Measurements from ENCODE around the gene CRIM1.
"Not testable (repeated sequence)": the region's sequence is repeated elsewhere in the genome, so short reads cannot be mapped to it uniquely, and the experiment has no call there.

CRIM1 gene

DNA sequence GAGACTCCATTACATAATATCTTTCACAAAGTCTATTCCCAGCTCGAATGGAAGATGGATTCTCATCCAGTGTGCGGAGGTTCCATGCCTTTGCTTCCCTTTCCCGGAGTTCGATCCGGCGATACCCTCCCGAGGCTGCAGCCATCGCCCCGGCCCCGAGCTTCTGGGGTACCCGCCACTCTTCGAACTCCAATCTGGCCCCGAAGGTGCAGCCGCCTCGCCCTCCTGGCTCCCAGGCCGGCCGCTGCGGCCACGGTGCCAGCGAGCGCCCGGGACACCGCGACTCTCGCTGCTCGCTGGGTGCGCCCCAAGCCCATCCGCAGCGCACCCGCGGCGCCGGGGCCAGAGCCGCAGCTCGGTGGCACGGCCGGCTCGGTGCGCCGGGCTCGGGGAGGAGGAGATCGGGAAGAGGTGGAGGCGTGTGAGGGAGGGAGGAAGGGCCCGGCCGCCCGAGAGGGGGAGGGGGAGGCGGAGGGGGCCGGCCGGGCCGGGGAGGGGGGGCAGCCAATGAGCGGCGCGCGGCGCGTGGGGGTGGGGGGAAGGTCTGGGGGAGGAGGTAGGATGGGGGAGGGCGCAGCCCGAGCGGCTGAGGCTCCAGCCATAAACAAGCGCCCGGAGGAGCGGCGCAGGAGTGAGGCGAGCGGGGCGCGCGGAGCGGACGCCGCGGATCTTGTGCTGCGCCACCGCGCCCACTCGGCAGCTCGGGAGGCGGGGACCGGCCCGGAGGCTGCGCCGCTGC is at the start of gene CRIM1:
TSS of gene CRIM1 (plus strand) at position 628 of the 739 bp plus-strand sequence. CDS start 515 bp downstream, outside the sequence.
- peak within 1 kb of the TSS; percentile 77 for H3K4me3 ChIP-seq (ENCODE audit: low read depth, low read length)

DNA sequence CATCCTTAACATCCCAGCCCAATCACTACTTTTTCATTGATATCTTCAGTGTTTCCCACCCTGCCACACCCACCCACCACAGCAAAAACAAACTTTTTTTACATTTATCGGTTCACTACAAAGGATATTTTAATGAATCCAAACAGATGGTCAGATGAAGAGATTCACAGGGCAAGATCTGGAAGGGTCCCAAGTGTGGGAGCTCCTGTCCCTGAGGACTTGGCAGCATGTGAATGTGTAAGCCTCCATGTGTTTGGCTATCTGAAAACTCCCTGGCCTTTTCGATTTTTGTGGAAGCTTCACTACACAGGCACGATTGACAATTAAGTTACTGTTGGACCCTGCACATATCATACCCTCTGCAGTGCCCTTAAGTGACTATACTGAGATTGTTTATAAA is 48.1 kb upstream of the CRIM1 start:
- H3K4me3 ChIP-seq (ENCODE audit: low read depth, low read length), result no peak overlapping the region

GRCh38 chr2:36310444-36310843 is 45.1 kb upstream of the CRIM1 start:
- not testable (repeated sequence) for H3K4me3 ChIP-seq (ENCODE audit: low read depth, low read length)

DNA sequence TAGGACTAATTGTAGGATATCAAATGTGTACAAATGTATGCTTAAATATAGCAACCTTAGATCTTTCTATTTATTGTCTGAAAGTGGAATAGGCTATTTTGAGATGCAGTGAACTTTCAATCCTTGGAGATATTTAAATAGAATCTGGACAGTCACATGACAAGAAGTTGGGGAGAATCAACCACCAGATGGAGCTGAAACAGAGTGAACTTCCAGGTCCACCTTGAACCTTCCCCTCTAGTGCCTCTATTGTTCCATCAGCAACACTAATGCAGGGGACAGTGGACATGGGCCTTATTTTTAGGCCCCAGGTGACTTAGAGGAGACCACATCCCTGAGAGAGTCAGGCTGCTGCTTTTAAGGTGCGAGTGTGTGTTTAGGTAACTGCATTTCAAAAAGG is 37.0 kb upstream of the CRIM1 start:
- H3K4me3 ChIP-seq (ENCODE audit: low read depth, low read length), result no peak overlapping the region

DNA sequence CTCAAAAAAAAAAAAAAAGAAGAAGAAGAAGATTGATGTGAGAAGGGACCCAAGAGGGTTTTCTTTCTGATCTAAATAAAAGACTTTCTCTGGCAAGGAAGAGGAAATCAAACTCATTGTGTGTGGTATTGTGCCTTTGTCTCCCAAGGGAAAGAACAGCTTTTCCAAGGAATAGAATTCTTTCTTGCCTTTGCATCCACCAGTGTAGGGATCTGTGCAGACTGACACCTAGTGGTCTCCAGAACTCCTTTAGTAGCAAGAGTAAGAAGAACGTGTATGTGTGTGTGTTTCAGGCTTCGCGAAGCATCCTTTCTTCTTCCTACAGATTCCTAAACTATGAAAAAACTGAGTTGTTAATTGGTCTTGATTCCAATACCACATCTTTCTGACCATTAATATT is 33.5 kb upstream of the CRIM1 start:
- H3K4me3 ChIP-seq (ENCODE audit: low read depth, low read length), result no peak overlapping the region

GRCh38 chr2:36326286-36326685 is 29.3 kb upstream of the CRIM1 start:
- no peak overlapping the region for H3K4me3 ChIP-seq (ENCODE audit: low read depth, low read length)

DNA sequence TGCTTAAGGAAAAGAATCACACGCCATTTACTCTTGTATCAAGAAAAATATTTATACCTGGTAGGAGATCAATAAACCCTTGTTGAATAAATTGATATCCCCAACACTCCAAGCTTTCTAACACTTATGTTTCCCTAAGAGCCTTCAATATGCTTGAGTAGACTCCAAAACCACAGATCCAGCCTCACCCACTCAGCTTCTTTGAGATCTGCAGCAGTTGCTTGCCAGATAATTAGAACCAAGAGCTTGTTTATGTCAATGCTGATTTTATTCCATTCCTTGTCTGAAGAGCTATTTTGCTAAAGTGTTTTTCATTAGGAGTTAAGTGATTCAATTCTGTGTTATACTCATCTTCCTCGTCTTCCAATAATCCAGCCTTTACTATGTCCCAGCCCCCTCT is 26.3 kb upstream of the CRIM1 start:
- no peak overlapping the region for H3K4me3 ChIP-seq (ENCODE audit: low read depth, low read length)

- H3K4me3 ChIP-seq (ENCODE audit: low read depth, low read length), result no peak overlapping the region
Measured at GRCh38 chr2:36329746-36330472, 25.7 kb upstream of the CRIM1 start.

DNA sequence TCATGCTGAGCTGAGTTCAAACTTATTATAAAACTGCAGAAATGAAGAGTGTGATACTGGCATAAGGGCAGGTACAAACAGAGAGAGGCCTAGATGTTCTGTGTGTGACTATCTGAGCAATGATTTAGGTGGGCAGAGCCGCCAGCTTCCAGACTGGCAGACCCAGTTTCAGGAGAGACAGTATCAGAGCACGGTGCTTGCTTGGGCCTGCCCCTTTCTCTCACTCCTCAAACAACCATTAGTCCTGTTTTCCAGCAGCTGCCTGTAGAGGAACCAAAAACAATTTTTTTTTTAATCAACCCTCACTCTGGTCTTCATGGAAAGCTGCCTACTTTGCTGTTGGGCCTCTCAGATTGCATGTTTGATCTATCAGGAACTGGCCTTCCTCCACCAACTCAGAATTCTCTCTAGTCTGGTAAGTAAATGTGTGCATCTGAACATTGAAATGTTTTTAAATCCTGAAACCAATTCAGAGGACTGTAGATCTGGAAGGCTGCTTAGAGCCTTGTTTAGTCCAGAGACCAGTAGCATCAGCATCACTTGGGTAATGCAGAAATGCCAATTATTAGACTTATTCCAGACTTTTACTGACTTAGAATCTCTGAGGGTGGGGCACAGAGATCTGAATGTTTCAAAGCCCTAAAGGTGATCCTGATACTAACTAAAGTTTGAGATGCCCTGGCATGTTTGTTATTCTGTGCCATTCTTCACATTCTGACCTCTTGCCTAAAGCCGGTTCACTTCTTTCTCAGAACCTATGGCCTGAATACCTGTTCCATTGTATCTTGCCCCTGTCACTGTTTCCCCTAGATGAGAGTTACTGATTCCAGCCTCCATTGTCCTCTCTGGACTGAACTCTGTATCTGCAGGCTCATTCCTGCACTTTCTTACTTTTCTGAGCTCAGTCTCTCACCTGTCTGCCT is 24.8 kb upstream of the CRIM1 start:
- no peak overlapping the region for H3K4me3 ChIP-seq (ENCODE audit: low read depth, low read length)

DNA sequence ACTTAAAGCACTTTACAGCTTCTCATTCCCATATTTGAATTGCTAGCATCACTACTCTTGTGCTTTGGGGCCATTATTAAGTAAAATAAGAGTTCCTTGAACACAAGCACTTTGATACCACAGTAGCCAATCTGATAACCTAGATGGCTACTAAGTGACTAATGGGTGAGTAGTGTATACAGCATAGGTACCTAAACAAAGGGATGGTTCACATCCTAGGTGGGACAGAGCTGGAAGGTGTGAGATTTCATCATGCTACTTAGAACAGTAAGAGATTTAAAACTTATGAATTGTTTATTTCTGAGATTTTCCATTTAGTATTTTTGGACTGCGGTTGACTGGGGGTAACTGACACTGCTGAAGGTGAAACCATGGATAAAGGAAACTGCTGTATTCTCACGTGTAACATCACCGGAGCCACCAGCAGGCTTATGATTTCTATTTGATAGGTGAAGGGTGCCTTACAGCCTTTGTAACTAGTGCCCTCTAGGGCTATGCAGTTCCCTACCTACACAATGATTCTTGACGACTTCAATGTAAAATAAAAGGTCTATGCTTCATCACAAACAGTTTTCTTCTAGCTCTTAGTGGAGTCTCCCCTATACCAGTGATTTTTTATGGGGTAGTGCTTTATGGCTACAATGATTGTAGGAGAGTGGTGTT is 22.1 kb upstream of the CRIM1 start:
- H3K4me3 ChIP-seq (ENCODE audit: low read depth, low read length), result no peak overlapping the region

DNA sequence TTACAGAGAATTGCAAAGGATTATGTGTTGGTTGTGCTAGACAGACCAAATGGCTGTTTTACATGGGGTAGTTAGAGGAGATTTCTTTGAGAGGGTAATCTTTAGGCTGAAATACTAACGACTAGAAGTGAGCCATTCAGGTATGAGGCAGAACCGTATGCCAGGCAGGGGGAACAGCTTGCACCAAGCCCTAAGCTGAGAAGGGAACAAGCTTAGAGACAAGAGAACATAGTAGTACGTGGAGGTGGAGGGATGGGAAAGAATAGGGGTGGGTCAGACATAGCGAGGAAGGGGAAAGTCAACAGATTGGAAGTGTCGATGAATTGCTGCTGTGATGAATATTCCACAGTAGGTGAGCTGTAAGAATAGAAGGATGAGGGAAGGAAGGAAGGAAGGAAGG is 20.0 kb upstream of the CRIM1 start:
- no peak overlapping the region for H3K4me3 ChIP-seq (ENCODE audit: low read depth, low read length)

- no peak overlapping the region for H3K4me3 ChIP-seq (ENCODE audit: low read depth, low read length)
Measured at GRCh38 chr2:36336321-36336720, 19.3 kb upstream of the CRIM1 start.

DNA sequence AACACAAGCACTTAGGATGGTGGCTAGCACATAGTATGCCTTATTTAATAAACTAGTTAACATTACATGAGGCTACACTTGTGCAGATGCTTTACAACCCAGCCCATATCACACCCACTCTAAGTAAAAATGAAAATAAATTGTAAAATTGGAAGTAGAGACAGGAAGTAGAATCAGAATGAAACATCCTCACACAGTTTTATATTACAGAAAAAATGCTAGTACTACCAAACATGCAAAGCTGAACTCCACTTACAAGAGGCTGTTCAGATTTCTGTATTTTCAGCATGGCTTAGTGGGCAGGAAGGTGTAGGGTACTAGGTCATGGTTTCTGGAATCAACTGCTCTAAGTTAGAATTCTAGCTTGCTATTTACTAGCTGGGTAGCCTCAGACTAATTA is 18.2 kb upstream of the CRIM1 start:
- H3K4me3 ChIP-seq (ENCODE audit: low read depth, low read length), result no peak overlapping the region

GRCh38 chr2:36338124-36338826 is 17.3 kb upstream of the CRIM1 start:
- no peak overlapping the region for H3K4me3 ChIP-seq (ENCODE audit: low read depth, low read length)

DNA sequence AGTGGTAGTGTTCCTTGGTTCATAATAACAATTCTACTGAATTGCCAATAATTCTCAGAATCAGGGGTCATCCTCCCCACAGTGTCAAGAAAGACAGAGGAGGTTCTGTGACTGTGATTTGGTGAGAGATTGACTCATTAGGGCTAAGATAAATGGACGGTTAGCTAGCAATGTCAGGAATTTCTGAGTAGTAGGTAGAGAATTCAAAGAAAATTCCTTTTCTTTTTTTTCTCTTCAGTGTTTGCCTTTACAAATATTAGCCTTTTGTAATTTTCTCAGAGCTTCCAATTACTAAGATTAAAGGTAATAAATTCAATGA is 16.8 kb upstream of the CRIM1 start:
- H3K4me3 ChIP-seq (ENCODE audit: low read depth, low read length), result no peak overlapping the region

- H3K4me3 ChIP-seq (ENCODE audit: low read depth, low read length), result no peak overlapping the region
Measured at GRCh38 chr2:36339607-36340218, 15.9 kb upstream of the CRIM1 start.

DNA sequence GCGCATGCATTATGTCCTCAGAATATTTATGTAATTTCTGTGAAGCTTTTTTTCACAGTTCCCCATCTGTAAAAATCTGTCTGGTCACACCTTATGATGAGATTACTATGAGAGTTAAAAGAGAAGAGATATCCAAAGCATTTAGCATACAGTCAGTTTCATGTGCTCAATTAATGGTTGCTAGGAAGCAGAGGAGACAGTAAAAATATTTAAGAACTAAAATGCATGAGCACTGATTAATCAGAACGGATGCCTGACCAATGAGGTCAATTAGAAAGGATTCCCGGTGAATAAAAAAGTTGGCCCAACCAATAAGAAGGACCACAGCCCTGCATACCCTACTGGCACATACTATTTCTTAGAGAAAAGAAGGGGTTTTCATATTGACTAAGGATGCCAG is 12.0 kb upstream of the CRIM1 start:
- H3K4me3 ChIP-seq (ENCODE audit: low read depth, low read length), result no peak overlapping the region

DNA sequence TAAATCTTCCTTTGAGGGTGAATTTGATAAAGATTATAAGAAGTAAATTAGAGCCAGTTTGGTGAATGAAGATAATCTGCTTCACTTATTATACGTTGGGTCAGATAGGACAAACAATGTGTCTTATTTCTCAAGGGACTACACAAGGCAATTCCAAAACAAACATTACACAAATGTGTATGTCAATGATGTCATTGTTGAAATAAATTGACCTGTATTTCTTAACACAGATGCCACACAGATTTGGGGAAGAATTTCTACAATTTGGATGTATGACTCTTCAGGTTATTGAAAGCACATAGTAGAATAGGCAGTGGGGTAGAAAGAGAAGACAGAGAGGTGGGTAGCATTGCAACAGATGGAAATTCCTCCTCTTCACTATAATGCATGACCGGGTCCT is 6.9 kb upstream of the CRIM1 start:
- H3K4me3 ChIP-seq (ENCODE audit: low read depth, low read length), result no peak overlapping the region

- H3K4me3 ChIP-seq (ENCODE audit: low read depth, low read length), result no peak overlapping the region
Measured at GRCh38 chr2:36351291-36351690, 4.3 kb upstream of the CRIM1 start.

GRCh38 chr2:36351736-36352349 is 3.7 kb upstream of the CRIM1 start:
- no peak overlapping the region for H3K4me3 ChIP-seq (ENCODE audit: low read depth, low read length)
